ENCODE results near the gene UBASH3B. TPM values are rescaled to one million over a fixed set of nuclear protein-coding genes. Genes with fewer than 3 reads are reported as not detected.
"Not testable (repeated sequence)": the region's sequence is repeated elsewhere in the genome, so short reads cannot be mapped to it uniquely, and the experiment has no call there.

Gene UBASH3B
- total RNA-seq, 1 experiment from 2014 or later, result 10.3 TPM

GRCh38 chr11:122617297-122617696 is 38.2 kb upstream of the UBASH3B start:
- ChIA-PET POLR2A (no interaction called here), CTCF (interaction anchor here (1.5 kb wide), 1 partner anchor 11 kb away, joined by 4 read pairs; no protein-coding TSS in a partner anchor)
- Mint-ChIP-seq H3K9me3 (ENCODE audit: unreplicated experiment) (no peaks in the 10 kb centered on the region), H3K27me3 (ENCODE audit: insufficient read depth, unreplicated experiment) (no peaks in the 10 kb centered on the region), H3K27ac (ENCODE audit: low read depth, unreplicated experiment) (no peak overlapping the region), H3K36me3 (ENCODE audit: insufficient read depth, unreplicated experiment) (no peaks in the 10 kb centered on the region), H3K4me3 (ENCODE audit: unreplicated experiment) (no peak overlapping the region), H3K4me1 (ENCODE audit: insufficient read depth, unreplicated experiment) (peaks cover 8% of the 10 kb centered on the region)
- no TSS peak for BruUV-seq (replicated peaks)
- DNase-seq (ENCODE audit: unreplicated experiment), result peak; percentile 47
- intact Hi-C loops (cut with micrococcal nuclease), result no loop called here
- TF ChIP-seq CTCF (IDR thresholded peaks at IDR 0.05; ENCODE audit: unreplicated experiment), result no peak

- Mint-ChIP-seq H3K36me3 (ENCODE audit: insufficient read depth, unreplicated experiment) (no peaks in the 10 kb centered on the region), H3K4me1 (ENCODE audit: insufficient read depth, unreplicated experiment) (peaks cover 6% of the 10 kb centered on the region), H3K9me3 (ENCODE audit: unreplicated experiment) (no peaks in the 10 kb centered on the region), H3K27ac (ENCODE audit: low read depth, unreplicated experiment) (no peak overlapping the region), H3K4me3 (ENCODE audit: unreplicated experiment) (no peak overlapping the region), H3K27me3 (ENCODE audit: insufficient read depth, unreplicated experiment) (no peaks in the 10 kb centered on the region)
- no peak for TF ChIP-seq CTCF (IDR thresholded peaks at IDR 0.05; ENCODE audit: unreplicated experiment)
- ChIA-PET CTCF (interaction anchor here (0.6 to 1.5 kb wide), 2 partner anchors 11 to 31 kb away, joined by 4 to 5 read pairs; no protein-coding TSS in a partner anchor), POLR2A (no interaction called here)
- BruUV-seq (replicated peaks), result no TSS peak
- no peak for DNase-seq (ENCODE audit: unreplicated experiment)
- intact Hi-C loops (cut with micrococcal nuclease), result no loop called here
Measured at GRCh38 chr11:122617926-122618325, 37.6 kb upstream of the UBASH3B start.

GRCh38 chr11:122618927-122619326 is 36.6 kb upstream of the UBASH3B start:
- ChIA-PET POLR2A (interaction anchor here (0.6 kb wide), 1 partner anchor 330 kb away, joined by 3 read pairs; no protein-coding TSS in a partner anchor), CTCF (interaction anchor here (0.5 to 2.0 kb wide), 4 partner anchors 10 to 557 kb away, joined by 3 to 9 read pairs (median 3); no protein-coding TSS in a partner anchor)
- Mint-ChIP-seq H3K4me1 (ENCODE audit: insufficient read depth, unreplicated experiment) (peaks cover 6% of the 10 kb centered on the region), H3K27ac (ENCODE audit: low read depth, unreplicated experiment) (no peak overlapping the region), H3K36me3 (ENCODE audit: insufficient read depth, unreplicated experiment) (no peaks in the 10 kb centered on the region), H3K4me3 (ENCODE audit: unreplicated experiment) (no peak overlapping the region), H3K27me3 (ENCODE audit: insufficient read depth, unreplicated experiment) (no peaks in the 10 kb centered on the region), H3K9me3 (ENCODE audit: unreplicated experiment) (no peaks in the 10 kb centered on the region)
- BruUV-seq (replicated peaks), result no TSS peak
- intact Hi-C loops (cut with micrococcal nuclease), result no loop called here
- TF ChIP-seq CTCF (IDR thresholded peaks at IDR 0.05; ENCODE audit: unreplicated experiment), result no peak
- DNase-seq (ENCODE audit: unreplicated experiment), result no peak

GRCh38 chr11:122619757-122620156 is 35.8 kb upstream of the UBASH3B start:
- no peaks in the 10 kb centered on the region for H3K27me3 Mint-ChIP-seq (ENCODE audit: insufficient read depth, unreplicated experiment)
- DNase-seq (ENCODE audit: unreplicated experiment), result no peak
- ChIA-PET CTCF (interaction anchor here (0.9 to 2.0 kb wide), 2 partner anchors 9 to 19 kb away, joined by 3 to 9 read pairs; no protein-coding TSS in a partner anchor), POLR2A (no interaction called here)
- no peak overlapping the region for H3K4me3 Mint-ChIP-seq (ENCODE audit: unreplicated experiment)
- peaks cover 6% of the 10 kb centered on the region for H3K4me1 Mint-ChIP-seq (ENCODE audit: insufficient read depth, unreplicated experiment)
- intact Hi-C loops (cut with micrococcal nuclease), result no loop called here
- H3K27ac Mint-ChIP-seq (ENCODE audit: low read depth, unreplicated experiment), result no peak overlapping the region
- H3K36me3 Mint-ChIP-seq (ENCODE audit: insufficient read depth, unreplicated experiment), result no peaks in the 10 kb centered on the region
- BruUV-seq (replicated peaks), result no TSS peak
- no peak for TF ChIP-seq CTCF (IDR thresholded peaks at IDR 0.05; ENCODE audit: unreplicated experiment)
- H3K9me3 Mint-ChIP-seq (ENCODE audit: unreplicated experiment), result no peaks in the 10 kb centered on the region

GRCh38 chr11:122625501-122625900 is 30.0 kb upstream of the UBASH3B start:
- H3K27me3 Mint-ChIP-seq (ENCODE audit: insufficient read depth, unreplicated experiment); H3K27ac Mint-ChIP-seq (ENCODE audit: low read depth, unreplicated experiment); DNase-seq (ENCODE audit: unreplicated experiment); H3K4me1 Mint-ChIP-seq (ENCODE audit: insufficient read depth, unreplicated experiment); POLR2A ChIA-PET; H3K36me3 Mint-ChIP-seq (ENCODE audit: insufficient read depth, unreplicated experiment); H3K9me3 Mint-ChIP-seq (ENCODE audit: unreplicated experiment); BruUV-seq (replicated peaks); H3K4me3 Mint-ChIP-seq (ENCODE audit: unreplicated experiment): not testable (repeated sequence)
- CTCF ChIA-PET, result interaction anchor here (1.0 to 5.2 kb wide), 2 partner anchors 31 to 157 kb away, joined by 3 to 75 read pairs; no protein-coding TSS in a partner anchor
- intact Hi-C loops (cut with micrococcal nuclease), result loop anchor here (5.0 kb wide), 1 partner anchor 397 kb away; no protein-coding TSS in a partner anchor
